Endothelial cell of umbilical vein (primary cell): ENCODE measurements around the gene SLC16A8. TPM values are rescaled to one million over a fixed set of nuclear protein-coding genes. Genes with fewer than 3 reads are reported as not detected.

ENCODE experiments used
- BruUV-seq: library from RNA; stranded (reverse); fragments of 400-500 nt; replicated peaks from 2 replicates; lab custom pipeline; 2021; lab: Mats Ljungman, UMichigan
- CTCF ChIA-PET: fragments of 300-600, 350-600 bp; sonication (Branson Sonifier 250); formaldehyde crosslinking; loops from one replicate; lab custom pipeline; 2021; ENCODE audit warnings: antibody characterized with exemption, inconsistent platforms; lab: Charles Lee
- POLR2A ChIA-PET: fragments of 300-600, 350-600 bp; sonication (Branson Sonifier 250); formaldehyde crosslinking; loops from one replicate; lab custom pipeline; 2021; ENCODE audit warnings: antibody characterized with exemption, inconsistent platforms; lab: Charles Lee
- DNase-seq: peaks from one replicate; pipeline ENCODE4 v3.0.0-alpha.2; 2011; ENCODE audit warnings: low read depth, low spot score
- FAIRE-seq: peaks from 2 replicates; lab custom pipeline; 2011; peaks lifted over from hg19 to GRCh38; lab: Jason Lieb, UNC
- H2AFZ ChIP-seq: 2 replicates; pipeline ENCODE4 v1.6.0; 2012; ENCODE audit warnings: low read depth, low read length, control low read depth, inconsistent platforms
- H3K27ac ChIP-seq: 2 replicates; pipeline ENCODE4 v1.5.1; 2011; ENCODE audit warnings: low read depth, mild to moderate bottlenecking, control low read depth, low read length, moderate library complexity; ENCODE audit not compliant: insufficient read depth
- H3K27me3 ChIP-seq, 2 experiments: 2 replicates each; pipeline versions ENCODE4 v1.6.0 to v1.6.1; 2011; ENCODE audit warnings: low read length in 2 of 2, mixed read lengths in 1 of 2; ENCODE audit not compliant: control insufficient read depth in 2 of 2, insufficient read depth in 2 of 2
- H3K36me3 ChIP-seq, 2 experiments: 2 replicates in 1 of 2; 3 replicates in 1 of 2; pipeline ENCODE4 v1.5.1; 2011; ENCODE audit warnings: low read length in 2 of 2, mild to moderate bottlenecking in 1 of 2, moderate library complexity in 1 of 2; ENCODE audit not compliant: control insufficient read depth in 2 of 2, insufficient read depth in 2 of 2; ENCODE audit errors: extremely low read depth in 1 of 2
- H3K4me1 ChIP-seq: 3 replicates; pipeline ENCODE4 v1.5.1; 2011; ENCODE audit warnings: mild to moderate bottlenecking, low read length; ENCODE audit not compliant: control insufficient read depth, insufficient read depth; ENCODE audit errors: extremely low read depth
- H3K4me2 ChIP-seq: 2 replicates; pipeline ENCODE4 v1.6.1; 2011; ENCODE audit warnings: low read length, control low read depth, mixed read lengths; ENCODE audit not compliant: insufficient read depth
- H3K4me3 ChIP-seq, 3 experiments: fragments of 200-600 bp in 1 of 3; sonication (generic), shearing (Covaris generic) in 1 of 3; replicated peaks in 1 of 3; 2 replicates each; pipeline ENCODE4 v1.5.1; 2011 to 2016; ENCODE audit warnings: control low read depth in 3 of 3, low read length in 3 of 3, mild to moderate bottlenecking in 2 of 3, inconsistent platforms in 1 of 3, low read depth in 1 of 3, moderate library complexity in 1 of 3; ENCODE audit not compliant: insufficient read depth in 1 of 3
- H3K79me2 ChIP-seq: 2 replicates; pipeline ENCODE4 v1.6.0; 2012; ENCODE audit warnings: low read length, inconsistent platforms; ENCODE audit not compliant: control insufficient read depth, insufficient read depth
- H3K9ac ChIP-seq: replicated peaks from 2 replicates; pipeline ENCODE3; 2011; ENCODE audit warnings: low read length, control low read depth; ENCODE audit not compliant: insufficient read depth; ENCODE audit errors: extremely low read depth
- H3K9me1 ChIP-seq: replicated peaks from 3 replicates; pipeline ENCODE4 v1.6.0; 2011; ENCODE audit warnings: mild to moderate bottlenecking, low read length; ENCODE audit not compliant: control insufficient read depth, insufficient read depth; ENCODE audit errors: extremely low read depth
- H3K9me3 ChIP-seq: replicated peaks from 2 replicates; pipeline ENCODE4 v1.5.1; 2012; ENCODE audit warnings: low read length, inconsistent platforms; ENCODE audit not compliant: control insufficient read depth, insufficient read depth
- H4K20me1 ChIP-seq: replicated peaks from 2 replicates; pipeline ENCODE3; 2011; ENCODE audit warnings: mild to moderate bottlenecking, low read length; ENCODE audit not compliant: control insufficient read depth, insufficient read depth; ENCODE audit errors: extremely low read depth
- CTCF ChIP-seq, 2 donors: IDR thresholded peaks; 1 replicate in 1 of 2; 2 replicates in 1 of 2; pipeline ENCODE4 v1.5.1; 2011; ENCODE audit warnings: low read length in 2 of 2, mild to moderate bottlenecking in 2 of 2, moderate library complexity in 2 of 2, control low read depth in 1 of 2, inconsistent platforms in 1 of 2, low read depth in 1 of 2; ENCODE audit not compliant: insufficient read depth in 1 of 2; ENCODE audit errors: extremely low read depth in 1 of 2
- EZH2 ChIP-seq: IDR thresholded peaks from 2 replicates; pipeline ENCODE4 v1.6.1; 2012; ENCODE audit warnings: borderline replicate concordance, low read depth, mild to moderate bottlenecking, moderate library complexity, low read length, inconsistent platforms; ENCODE audit not compliant: severe bottlenecking
- FOS ChIP-seq: IDR thresholded peaks from 2 replicates; pipeline ENCODE4 v1.6.1; 2011; ENCODE audit warnings: mild to moderate bottlenecking, low read length, moderate library complexity, borderline replicate concordance; ENCODE audit not compliant: insufficient read depth
- GATA2 ChIP-seq: IDR thresholded peaks from 2 replicates; pipeline ENCODE4 v1.7.0; 2011; ENCODE audit warnings: low read depth, mild to moderate bottlenecking, moderate library complexity, mixed read lengths, low read length; ENCODE audit not compliant: insufficient read length, insufficient read depth
- JUN ChIP-seq: IDR thresholded peaks from 2 replicates; pipeline ENCODE4 v1.6.1; 2011; ENCODE audit warnings: borderline replicate concordance, low read depth; ENCODE audit not compliant: insufficient read length, insufficient read depth
- MAX ChIP-seq: IDR thresholded peaks from 2 replicates; pipeline ENCODE4 v1.6.1; 2011; ENCODE audit not compliant: insufficient read depth, insufficient read length
- MYC ChIP-seq: IDR thresholded peaks from one replicate; pipeline ENCODE4 v1.6.1; 2011; ENCODE audit warnings: mild to moderate bottlenecking, low read depth, low read length
- POLR2A ChIP-seq: IDR thresholded peaks from 2 replicates; pipeline ENCODE4 v1.6.1; 2012; ENCODE audit warnings: low read depth, mild to moderate bottlenecking, control low read depth, low read length
- POLR2AphosphoS5 ChIP-seq: IDR thresholded peaks from 2 replicates; pipeline ENCODE4 v1.6.1; 2012; ENCODE audit warnings: low read depth, mild to moderate bottlenecking, control low read depth, low read length, moderate library complexity; ENCODE audit not compliant: insufficient read depth
- dilution Hi-C: fragments of 300-500 bp; cut with MboI; formaldehyde crosslinking; loops from one replicate; pipeline ENCODE4 v1.15.0; 2019; ENCODE audit warnings: low sequenced_read_pairs; ENCODE audit not compliant: extremely low pct_ligation_motif_present
- intact Hi-C: fragments of 100-400 bp; cut with micrococcal nuclease; formaldehyde crosslinking; loops from one replicate; pipeline ENCODE4 v1.10.0; 2022
- polyA plus RNA-seq, 4 experiments: library from polyadenylated mRNA; depleted of rRNA in 3 of 4; stranded (reverse) in 3 of 4; unstranded in 1 of 4; fragments of >200 nt; gene quantifications; 2 replicates each; pipeline versions ENCODE4 v1.2.1 to v1.2.3, GENCODE V29; 2011 to 2012; ENCODE audit warnings: missing spikeins in 1 of 4
- total RNA-seq: library from RNA; stranded (reverse); gene quantifications from 2 replicates; pipeline ENCODE4 v1.2.3, GENCODE V29; 2021

The SLC16A8 gene
- total and polyA plus RNA-seq, 2 donors (not counting 3 experiments of a cell fraction or from before 2014, with no cell fraction given): 0.14 TPM; not detected in 1

GRCh38 chr22:38107692-38108515 lies 23.9 kb upstream of the SLC16A8 start:
- Histone ChIP-seq H3K27ac (no peak overlapping the region), H3K4me2 (no peak overlapping the region), H2AFZ (no peak overlapping the region), H3K4me3 (no peak overlapping the region), H4K20me1 (no peaks in the 10 kb centered on the region), H3K9me3 (no peaks in the 10 kb centered on the region), H3K79me2 (no peaks in the 10 kb centered on the region), H3K9me1 (no peaks in the 10 kb centered on the region), H3K4me1 (no peaks in the 10 kb centered on the region), H3K36me3 (no peaks in the 10 kb centered on the region), H3K27me3 (no peaks in the 10 kb centered on the region), H3K9ac (no peak overlapping the region)
- no peak for FAIRE-seq
- POLR2A ChIA-PET: no interaction called here
- CTCF ChIA-PET: interaction anchor here (0.8 to 2.8 kb wide), 6 partner anchors 10 to 123 kb away, joined by 3 to 8 read pairs (median 5); no protein-coding TSS in a partner anchor
- no TSS peak for BruUV-seq
- intact Hi-C loops: no loop called here
- dilution Hi-C loops: no loop called here
- no peak for DNase-seq
- no peak for TF ChIP-seq MYC
- no peak for TF ChIP-seq CTCF (IDR thresholded peaks at IDR 0.05; ENCODE audit: extremely low read depth in 1 of 2, insufficient read depth in 1 of 2, low read depth in 1 of 2, low read length in 2 of 2)
- TF ChIP-seq POLR2AphosphoS5: no peak
- TF ChIP-seq EZH2: no peak
- no peak for TF ChIP-seq MAX
- no peak for TF ChIP-seq FOS
- TF ChIP-seq JUN: no peak
- no peak for TF ChIP-seq GATA2
- TF ChIP-seq POLR2A: no peak
